ENCODE data around the gene FERMT3.

FERMT3 gene

GRCh38 chr11:64267207-64267945 is 60.9 kb downstream of the FERMT3 start:
- DNase-seq: no peak

GRCh38 chr11:64268025-64268892 is 61.7 kb downstream of the FERMT3 start:
- DNase-seq: no peak

- DNase-seq: no peak
Measured at GRCh38 chr11:64268893-64269539, 62.5 kb downstream of the FERMT3 start.

- peak; percentile 93 for DNase-seq
Measured at GRCh38 chr11:64269540-64270220, 63.2 kb downstream of the FERMT3 start.

All from NCI-H524 treated with DMSO at 0.1 percent for 48 hours (cell line).